GM21529 (cell line): ENCODE measurements around the gene CIITA.
A peak's percentile ranks its signal among the peaks of the same experiment; 100 is the strongest.

Experiments used
- ATAC-seq: cut with Tn5 transposase; IDR thresholded peaks from one replicate; pipeline ENCODE4 v1.9.1; 2021; ENCODE audit not compliant: unreplicated experiment

Gene CIITA

DNA sequence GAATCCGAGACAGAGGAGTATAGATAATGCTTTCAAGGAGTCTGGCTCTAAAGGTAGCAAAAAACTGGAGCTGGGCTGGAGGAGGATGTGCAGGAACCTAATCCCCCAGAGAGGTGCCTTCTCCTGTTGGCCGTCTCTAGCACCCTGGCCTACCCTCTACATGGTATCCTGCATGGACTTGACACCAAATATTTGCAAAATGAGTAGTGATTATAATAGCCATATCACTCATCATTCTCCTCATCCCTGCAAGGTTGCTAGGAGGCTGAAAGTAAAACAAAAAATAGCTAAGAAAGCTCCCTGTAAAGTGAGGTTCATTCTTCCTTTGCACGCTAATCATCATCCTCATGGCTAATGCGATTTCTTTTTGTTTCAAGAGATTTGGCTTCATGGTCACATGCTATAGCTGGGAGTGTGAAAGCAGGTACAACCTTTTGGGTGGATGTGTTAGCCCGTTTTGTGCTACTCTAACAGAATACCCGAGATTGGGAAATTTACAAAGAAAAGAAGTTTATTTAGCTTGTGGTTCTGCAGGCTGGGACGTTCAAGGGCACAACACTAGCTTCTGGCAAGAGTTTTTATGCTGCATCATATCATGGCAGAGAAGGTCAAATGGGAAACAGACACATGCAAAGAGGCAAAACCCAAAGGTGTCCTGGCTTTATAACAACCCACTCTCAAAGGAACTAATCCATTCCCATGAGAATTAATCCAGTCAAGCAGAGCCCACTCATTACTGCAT is 27.1 kb upstream of the CIITA start:
- no peak for ATAC-seq

DNA sequence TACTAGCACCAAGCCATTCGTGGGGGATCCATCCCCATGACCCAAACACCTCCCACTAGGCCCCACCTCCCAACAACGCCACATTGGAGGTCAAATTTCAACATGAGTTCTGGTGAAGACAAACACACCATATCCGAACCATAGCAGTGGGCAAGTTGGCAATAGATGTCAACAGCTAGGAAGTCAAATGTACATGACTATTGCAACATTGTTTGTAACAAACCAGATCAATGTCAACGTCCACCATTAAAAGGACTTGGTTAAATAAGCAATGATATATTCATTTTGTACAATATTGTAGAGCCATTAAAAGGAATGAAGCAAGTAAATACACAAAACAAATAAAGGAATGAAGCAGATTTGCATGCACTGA is 26.5 kb upstream of the CIITA start:
- ATAC-seq: no peak

DNA sequence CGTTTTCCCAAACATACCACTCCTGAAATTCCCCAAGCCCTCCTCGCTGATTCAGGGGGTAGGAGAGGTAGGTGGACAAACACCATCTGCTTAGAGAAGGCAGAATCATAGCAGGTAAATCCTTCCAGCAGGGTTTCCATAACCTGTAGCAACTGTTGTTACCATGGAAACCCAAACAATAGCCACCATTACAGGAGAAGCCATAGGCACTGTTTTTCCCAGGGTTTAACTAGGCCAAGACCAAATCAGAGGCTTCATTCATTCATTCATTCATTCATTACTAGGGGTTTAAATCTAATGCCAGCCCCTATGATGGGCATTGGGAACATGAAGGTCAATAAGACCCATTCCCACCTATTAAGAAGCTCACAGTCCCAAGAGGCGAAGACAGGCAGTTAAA is 25.5 kb upstream of the CIITA start:
- no peak for ATAC-seq

DNA sequence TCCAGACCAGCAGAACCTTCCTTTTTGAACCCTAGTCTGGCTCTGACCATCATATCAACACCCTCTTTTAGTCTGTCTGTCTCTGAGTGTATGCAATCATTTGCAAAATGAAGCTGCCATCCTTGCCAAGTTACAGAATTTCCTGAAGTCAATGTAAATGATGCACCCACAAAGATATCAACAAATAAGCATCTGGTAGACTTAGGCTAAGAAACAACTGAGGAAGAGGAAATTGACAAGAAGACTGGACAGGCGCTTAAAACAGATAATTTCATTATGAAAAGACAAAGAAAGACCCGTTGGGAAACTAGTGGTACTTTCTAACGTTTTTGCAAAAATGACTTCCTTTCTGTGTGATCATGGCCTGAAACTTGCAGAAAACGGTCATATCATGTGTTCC is 24.7 kb upstream of the CIITA start:
- ATAC-seq: no peak

DNA sequence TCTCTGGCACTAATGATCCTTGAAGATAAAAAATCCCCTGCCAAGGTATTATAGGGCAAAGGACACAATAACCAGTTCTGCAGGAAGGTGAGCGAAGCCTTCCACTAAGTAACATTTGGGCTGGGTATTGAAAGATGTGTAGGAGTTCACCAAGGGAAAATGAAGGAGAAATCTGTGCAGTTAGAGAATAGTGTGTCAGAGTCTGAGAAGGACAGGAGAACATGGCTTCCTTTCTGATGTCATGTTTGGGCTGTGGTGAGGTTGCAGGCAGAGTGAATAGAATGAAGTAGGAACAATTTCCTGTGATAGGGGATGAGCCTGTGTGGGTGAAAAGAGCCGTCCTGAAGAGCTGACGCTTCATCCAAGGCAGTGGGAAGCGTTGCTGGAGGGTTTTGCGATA is 24.1 kb upstream of the CIITA start:
- no peak for ATAC-seq

DNA sequence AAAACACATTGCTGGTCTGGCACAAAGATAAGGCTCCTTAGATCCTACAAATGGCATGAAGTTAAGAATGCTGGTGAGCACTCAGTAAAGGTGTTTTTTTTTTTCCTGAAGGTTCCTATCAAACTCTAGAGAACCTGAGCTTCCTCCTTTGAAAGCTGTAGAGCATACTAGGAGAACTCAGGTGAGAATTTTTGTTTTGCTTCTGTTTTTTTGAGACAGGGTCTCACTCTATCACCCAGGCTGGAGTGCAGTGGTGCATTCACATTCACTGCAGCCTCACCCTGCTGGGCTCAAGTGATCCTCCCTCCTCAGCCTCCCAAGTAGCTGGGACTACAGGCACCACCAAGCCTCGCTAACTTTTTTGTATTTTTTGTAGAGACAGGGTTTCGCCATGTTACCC is 21.0 kb upstream of the CIITA start:
- ATAC-seq: no peak

DNA sequence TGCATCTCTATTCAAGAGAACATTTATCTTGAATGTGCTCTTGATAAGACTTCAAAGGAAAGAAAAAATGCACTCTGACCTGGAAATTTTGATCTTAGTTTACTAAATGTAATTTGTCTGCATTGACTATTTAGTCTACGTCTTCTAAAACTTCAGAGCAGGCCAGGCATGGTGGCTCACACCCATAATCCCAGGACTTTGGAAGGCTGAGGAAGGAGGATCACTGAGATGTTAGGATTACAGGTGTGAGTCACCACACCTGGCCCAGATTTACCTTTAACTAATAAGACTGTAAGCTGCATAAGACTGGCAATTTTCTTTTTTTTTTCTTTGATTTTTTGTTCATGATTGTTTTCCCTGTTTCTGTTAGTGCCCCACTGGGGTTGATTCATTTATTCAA is 18.8 kb upstream of the CIITA start:
- ATAC-seq: no peak

DNA sequence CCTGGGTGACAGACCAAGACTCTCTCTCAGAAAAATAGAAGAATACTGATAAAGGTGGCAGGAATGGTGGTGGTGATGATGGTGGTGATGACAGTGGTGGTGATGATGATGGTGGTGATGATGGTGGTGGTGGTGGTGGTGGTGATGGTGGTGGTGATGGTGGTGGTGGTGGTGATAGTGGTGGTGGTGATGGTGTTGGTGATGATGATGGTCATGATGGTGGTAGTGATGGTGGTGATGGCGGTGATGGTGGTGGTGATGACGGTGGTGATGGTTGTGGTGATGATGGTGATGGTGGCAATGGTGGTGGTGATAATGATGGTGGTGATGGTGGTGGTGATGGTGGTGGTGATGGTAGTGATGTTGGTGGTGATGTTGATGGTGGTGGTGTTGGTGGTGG is 18.0 kb upstream of the CIITA start:
- ATAC-seq: no peak

DNA sequence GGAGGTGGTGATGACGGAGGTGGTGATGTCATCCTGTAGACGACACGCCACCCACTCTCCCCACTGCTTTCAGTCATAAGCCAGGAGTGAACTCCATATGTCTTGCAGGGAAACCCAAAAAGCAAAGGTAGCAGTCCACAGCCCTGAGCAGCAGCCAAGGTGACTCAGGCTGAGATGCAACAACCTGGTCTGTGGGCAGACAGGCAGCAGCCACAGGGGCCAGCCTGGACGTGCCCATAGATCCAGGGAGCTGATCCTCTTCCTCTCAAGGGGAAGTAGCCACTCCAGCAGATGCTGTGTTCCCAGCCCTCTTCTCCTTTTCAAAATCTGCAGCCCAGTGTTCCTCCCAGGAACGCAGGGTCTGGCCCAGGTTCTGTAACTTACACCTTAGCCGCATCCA is 17.3 kb upstream of the CIITA start:
- ATAC-seq: no peak

DNA sequence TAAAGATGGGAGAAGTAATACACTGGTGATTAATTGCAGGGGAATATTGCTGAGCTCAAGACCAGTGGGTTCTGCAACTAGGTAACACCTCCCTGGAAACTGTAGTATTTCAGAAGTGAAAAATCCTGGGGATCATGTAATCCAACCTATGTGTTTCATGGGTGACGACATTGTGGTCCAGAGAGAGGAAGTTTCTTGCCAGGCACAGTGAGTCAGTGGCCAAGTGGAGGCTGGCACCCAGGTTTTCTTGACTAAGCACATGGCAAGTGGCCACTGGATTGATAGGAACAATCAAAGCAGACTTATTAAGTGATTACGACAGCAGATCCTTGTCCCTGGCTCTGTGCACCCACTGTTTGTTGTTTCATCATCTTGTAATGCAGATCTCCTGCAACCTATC is 14.6 kb upstream of the CIITA start:
- no peak for ATAC-seq

DNA sequence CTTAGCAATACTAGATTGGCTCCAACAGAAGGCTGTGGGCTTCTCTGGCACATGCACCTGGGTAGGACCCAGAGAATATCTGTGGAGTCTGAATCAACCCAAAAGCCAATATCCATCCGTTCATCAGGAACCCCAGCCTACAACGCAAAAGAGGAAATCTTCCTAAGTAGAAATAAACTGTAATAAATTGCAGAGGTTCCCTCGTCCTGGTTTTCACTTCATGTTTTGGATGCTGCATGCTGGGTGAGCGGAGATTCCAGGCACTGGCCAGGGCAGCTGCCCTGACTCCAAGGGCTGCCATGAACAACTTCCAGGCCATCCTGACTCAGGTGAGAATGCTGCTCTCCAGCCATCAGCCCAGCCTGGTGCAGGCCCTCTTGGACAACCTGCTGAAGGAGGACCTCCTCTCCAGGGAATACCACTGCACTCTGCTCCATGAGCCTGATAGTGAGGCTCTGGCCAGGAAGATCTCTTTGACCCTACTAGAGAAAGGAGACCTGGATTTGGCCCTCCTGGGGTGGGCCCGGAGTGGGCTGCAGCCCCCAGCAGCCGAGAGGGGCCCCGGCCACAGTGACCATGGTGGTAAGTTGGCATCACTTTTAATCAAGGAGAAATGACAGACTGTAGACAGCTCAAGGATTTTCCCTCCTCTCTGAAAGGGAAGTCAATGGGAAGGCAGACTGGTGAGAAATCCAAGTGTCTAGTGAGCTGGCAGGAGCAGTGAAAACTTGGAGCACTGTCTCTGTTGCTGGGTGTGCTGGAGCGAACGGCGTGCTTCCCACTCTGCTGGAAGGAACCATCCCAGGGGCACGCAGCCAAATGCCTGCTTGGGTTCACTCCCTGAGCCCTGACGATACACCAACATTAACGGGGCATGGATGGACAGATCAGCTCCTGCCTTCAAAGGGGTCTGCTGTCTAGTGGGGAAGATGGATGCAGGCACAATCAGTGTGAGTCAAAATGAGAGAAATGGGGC is 10.7 kb upstream of the CIITA start:
- no peak for ATAC-seq

DNA sequence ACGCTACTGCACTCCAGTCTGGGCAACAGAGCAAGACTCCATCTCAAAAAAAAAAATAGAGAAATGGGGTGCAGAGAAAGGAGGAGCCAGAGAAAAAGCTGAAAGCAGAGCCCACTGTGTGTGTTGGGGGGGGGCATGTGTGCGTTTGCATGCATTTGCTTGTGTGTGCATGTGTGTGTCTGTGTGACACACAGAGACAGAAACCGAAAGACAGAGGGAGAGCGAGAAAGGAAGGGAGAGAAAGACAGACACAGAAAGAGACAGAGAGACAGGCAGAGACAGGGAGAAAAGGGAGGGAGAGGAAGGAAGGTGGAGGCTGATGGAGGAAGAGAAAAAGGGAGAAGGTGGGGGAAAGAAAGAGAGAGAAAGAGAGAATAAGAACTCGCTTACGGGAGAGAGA is 9.8 kb upstream of the CIITA start:
- no peak for ATAC-seq

DNA sequence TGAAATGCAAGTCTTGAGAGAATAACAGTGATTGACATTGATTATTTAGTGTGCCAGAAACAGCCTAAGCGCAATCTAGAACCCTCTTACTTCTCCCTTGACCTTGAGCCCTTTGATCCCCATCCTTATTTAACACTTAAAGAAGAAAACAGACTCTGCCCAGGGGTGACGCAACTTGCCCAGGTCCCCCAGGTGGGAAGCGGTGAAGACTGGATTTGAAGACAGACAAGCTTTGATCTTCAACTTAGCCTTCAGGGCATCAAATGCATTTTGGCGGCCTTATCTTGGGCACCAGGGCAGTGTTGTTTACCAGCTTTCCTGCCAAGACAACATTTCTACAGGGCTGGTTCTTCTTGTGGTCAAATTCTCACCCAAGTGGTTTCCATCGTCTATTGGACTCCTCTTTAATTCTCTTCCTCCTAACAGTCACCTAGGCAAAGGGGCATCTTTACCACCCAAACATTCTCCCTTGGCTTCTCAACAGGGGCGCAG is 8.9 kb upstream of the CIITA start:
- ATAC-seq: no peak

DNA sequence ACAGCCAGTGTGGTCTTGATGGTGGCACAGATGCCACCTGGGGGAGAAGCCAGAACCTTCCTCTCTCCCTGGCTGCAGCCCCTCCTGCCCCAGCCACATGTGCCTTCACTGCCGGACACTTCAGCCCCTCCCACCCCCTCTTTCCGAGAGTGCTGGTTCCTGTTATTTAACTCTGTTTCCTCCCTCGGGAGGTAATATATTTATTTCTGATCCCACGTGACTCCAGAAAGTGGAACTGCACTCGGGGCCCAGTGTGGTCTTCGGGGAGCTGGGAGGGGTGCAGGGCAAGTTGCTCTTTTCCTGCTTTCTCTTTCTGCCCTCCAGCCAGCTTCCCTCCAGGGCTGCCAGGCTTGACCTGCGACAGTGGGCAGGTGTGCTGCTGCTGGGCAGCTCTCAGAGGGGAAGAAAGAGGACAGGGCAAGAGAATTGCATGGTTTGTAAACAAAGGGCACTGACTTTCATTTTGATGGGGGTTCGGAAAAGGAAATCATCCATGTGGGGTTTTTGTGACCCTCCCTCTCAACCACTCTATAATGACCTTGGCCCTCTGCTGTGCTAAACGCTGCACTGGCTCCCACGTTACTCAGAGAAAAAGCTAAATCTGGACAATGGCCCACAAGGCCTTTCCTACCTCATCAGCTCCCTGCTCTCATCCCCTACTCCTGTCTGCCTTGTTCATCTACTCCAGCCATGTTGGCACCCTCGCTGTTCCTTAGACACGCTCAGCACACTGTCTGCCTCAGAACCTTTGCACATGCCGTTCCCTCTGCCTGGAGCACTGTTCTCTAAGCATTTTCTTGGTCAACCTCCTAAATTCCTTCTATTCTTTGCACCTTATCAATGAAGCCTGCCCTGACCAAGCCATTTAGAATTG is 8.2 kb upstream of the CIITA start:
- ATAC-seq: peak; percentile 53

DNA sequence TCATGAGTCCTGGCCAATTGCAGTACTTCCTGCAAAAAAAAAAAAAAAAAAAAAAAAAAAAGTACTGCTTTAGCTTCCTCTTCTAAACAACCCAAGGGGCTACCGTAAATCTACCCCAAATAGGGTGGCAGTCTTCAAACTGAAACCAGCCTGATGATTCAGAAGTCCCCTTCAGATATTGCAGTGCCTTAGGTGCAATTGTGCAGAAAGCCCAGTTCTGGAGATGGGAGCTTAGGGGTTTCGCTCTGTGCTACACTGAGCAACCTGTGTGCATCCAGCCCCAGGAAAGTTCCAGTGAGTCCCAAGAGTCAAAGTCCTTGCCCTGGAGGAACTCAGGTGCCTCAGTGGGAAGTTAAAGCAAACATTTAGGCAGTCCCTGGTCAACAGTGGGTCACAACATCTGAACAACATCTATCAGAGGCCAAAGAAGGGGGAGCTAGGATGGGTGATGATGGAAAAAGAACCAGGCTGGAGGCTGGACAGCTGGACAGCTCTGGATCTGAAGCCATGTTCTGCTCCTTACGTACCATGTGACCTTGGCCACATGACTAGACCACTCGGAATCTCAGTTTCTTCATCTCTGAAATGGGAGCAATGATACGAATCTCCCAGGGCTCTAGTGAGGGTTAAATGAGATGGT is 6.7 kb upstream of the CIITA start:
- ATAC-seq: no peak

DNA sequence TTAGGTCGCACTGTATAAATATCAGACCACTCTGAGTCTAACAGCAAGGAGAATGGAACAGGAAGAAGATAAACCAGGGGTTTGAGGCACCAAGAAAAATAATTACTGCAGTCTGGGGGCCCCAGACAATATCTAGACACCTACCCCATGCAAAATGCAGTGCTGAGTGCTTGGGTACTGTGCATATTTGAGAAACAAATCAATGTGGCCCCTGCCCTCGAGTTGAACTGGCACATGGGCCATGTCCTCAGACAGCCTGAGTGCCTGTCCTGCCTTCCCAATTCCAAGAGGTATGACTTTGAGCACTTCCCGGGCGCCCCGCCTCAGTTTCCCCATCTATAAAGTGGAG is 6.2 kb upstream of the CIITA start:
- ATAC-seq: no peak

DNA sequence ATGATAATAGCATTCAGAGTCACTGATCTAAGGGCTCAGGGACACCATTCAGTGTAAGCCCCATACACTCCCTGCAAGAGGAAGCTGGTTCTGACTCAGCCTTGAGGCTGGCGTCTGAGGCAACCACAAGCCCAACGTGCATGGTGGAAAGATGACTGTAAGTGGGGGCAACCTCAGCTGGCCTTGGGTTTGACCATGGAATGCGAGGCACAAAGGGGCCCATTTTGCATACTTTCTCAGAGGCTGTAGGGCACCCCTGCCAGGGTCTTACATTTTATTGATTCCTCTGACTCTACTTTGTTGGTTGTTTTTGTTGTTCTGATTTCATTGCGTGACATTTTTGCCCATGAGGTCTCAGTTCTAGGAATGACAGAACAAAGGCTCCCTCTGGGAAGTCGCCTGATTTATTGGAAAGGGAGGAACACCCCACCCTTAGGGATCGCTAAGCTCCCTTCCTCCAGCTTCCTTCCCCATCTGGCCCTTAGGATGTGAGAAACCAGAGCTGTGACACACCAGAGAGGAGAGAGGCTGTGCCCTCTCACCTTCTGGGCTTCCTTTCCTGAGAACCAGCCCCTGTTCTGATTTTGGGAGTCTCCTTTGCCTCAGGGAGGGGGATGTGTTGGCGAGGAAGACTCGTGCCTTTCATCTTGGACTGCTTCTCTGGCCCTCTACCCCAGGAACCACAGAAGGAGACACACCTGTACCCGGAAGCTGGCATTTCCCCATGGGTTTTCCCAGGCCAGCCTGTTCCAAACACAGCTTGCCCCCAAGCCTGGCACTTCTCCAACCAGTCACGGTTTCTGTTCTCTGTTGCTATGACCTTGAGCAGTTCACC is 5.6 kb upstream of the CIITA start:
- peak; percentile 58 for ATAC-seq

DNA sequence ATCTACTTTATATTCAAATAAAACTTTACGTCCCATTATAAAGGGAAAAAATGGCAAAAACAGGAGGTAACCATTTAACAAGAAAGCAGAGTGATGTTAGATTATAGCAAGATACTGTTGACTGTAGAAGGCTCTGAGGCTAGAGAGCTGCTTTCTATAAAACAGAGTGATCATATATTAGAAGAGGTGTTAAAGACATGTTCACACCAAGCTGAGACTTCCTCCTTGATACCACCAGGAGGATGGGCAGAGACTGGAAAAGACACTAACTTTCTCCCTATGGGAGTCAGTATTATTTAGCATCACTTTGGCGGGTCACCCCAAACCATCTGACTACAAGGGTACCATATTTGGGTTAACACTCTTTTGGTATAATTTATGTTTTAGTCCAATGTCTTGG is 687 bp upstream of the CIITA start:
- no peak for ATAC-seq

DNA sequence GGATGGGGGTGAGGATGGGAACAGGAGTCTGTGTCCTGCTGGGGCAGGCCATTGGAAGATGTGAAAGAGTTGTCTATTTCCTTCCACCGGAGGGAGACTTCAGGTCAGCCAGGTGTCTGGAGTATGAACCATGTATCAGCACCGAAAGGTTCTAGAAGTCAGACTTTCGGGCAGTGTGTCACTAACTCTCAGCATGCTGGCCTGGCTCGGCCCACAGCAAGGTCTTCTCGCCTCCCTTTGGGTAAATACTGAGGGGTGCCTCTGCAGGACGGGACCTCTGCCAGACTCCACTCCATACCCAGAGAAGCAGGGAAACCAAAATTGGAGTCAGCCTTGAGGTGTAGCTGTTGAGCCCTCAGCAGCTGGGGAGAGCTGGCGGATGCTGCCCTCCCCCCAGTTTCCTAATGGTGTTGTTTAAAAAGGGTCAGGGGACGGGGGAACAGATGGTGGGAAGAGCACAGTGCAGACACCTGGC is 507 bp downstream of the CIITA start:
- no peak for ATAC-seq

DNA sequence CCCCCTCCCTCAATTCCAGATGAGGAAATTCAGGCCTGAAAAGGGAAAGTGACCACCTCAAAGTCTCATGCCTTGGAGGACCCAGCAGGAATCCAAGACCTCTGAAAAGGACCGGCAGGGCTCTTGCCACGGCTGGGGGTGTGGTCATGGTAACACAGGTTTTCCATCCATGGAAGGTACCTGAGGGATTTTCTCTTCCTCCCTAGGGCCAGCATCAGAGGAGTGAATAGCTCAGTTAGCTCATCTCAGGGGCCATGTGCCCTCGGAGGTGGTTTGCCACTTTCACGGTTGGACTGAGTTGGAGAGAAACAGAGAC is 1.3 kb downstream of the CIITA start:
- ATAC-seq: peak; percentile 0
